HepG2 (cell line): Measurements from ENCODE around the gene ZNF771. TPM values are rescaled to one million over a fixed set of nuclear protein-coding genes. Genes with fewer than 3 reads are reported as not detected.

Experiments
- BHLHE40 ChIP-seq: IDR thresholded peaks from 2 replicates; pipeline ENCODE4 v1.6.1; 2011; ENCODE audit warnings: low read length, improper control_type of control experiment
- CHCHD3 ChIP-seq: sonication (generic); formaldehyde crosslinking; IDR thresholded peaks from 2 replicates; pipeline ENCODE4 v1.8.0; 2022; ENCODE audit warnings: mild to moderate bottlenecking, missing genetic modification reagents, moderate library complexity
- HMGXB4 ChIP-seq, 2 experiments: sonication (generic) in 1 of 2; formaldehyde crosslinking in 1 of 2; IDR thresholded peaks; 2 replicates each; pipeline versions ENCODE4 v1.4.0 to v1.6.1; 2018 to 2020; ENCODE audit warnings: missing genetic modification reagents in 2 of 2, borderline replicate concordance in 1 of 2, low read depth in 1 of 2, mild to moderate bottlenecking in 1 of 2, missing biosample characterization in 1 of 2
- MAX ChIP-seq: IDR thresholded peaks from 2 replicates; pipeline ENCODE4 v1.6.1; 2012; ENCODE audit warnings: inconsistent platforms
- MLXIP ChIP-seq: sonication (generic); formaldehyde crosslinking; IDR thresholded peaks from 2 replicates; pipeline ENCODE4 v1.9.0; 2021; ENCODE audit warnings: missing genetic modification reagents, borderline replicate concordance
- MXD4 ChIP-seq: IDR thresholded peaks from 2 replicates; pipeline ENCODE4 v1.6.1; 2016; ENCODE audit warnings: mild to moderate bottlenecking, missing biosample characterization, missing genetic modification reagents
- NCOA5 ChIP-seq: sonication (generic); formaldehyde crosslinking; IDR thresholded peaks from 2 replicates; pipeline ENCODE4 v1.4.0; 2020; ENCODE audit warnings: missing genetic modification reagents
- POLR2AphosphoS5 ChIP-seq: IDR thresholded peaks from 2 replicates; pipeline ENCODE4 v1.6.1; 2012; ENCODE audit warnings: low read depth, low read length
- POLR2G ChIP-seq: fragments of 200-400 bp; formaldehyde crosslinking; IDR thresholded peaks from 2 replicates; pipeline ENCODE4 v1.6.1; 2018; ENCODE audit warnings: mild to moderate bottlenecking, low read depth, low read length, moderate library complexity
- PRPF4 ChIP-seq: fragments of 200-400 bp; formaldehyde crosslinking; IDR thresholded peaks from 2 replicates; pipeline ENCODE4 v1.6.1; 2016; ENCODE audit warnings: low read length, low read depth; ENCODE audit not compliant: poor library complexity, severe bottlenecking
- SP4 ChIP-seq: sonication (generic); formaldehyde crosslinking; IDR thresholded peaks from 2 replicates; pipeline ENCODE4 v1.8.1; 2023; ENCODE audit warnings: mild to moderate bottlenecking, missing genetic modification reagents
- TEAD2 ChIP-seq: sonication (generic); formaldehyde crosslinking; IDR thresholded peaks from 2 replicates; pipeline ENCODE4 v1.9.0; 2021; ENCODE audit warnings: missing genetic modification reagents
- UBTF ChIP-seq: sonication (generic); formaldehyde crosslinking; IDR thresholded peaks from 2 replicates; pipeline ENCODE4 v1.4.0; 2020; ENCODE audit warnings: mild to moderate bottlenecking, missing genetic modification reagents
- ZC3H4 ChIP-seq: sonication (generic); formaldehyde crosslinking; IDR thresholded peaks from 2 replicates; pipeline ENCODE4 v1.4.0; 2020; ENCODE audit warnings: missing genetic modification reagents, borderline replicate concordance
- ZNF224 ChIP-seq: sonication (generic); formaldehyde crosslinking; IDR thresholded peaks from 2 replicates; pipeline ENCODE4 v1.5.0; 2020; ENCODE audit warnings: mild to moderate bottlenecking, missing genetic modification reagents
- ZNF276 ChIP-seq: sonication (generic); formaldehyde crosslinking; IDR thresholded peaks from 2 replicates; pipeline ENCODE4 v1.4.0; 2020; ENCODE audit warnings: mild to moderate bottlenecking, low read depth, missing genetic modification reagents
- ZNF496 ChIP-seq: sonication (generic); formaldehyde crosslinking; IDR thresholded peaks from 2 replicates; pipeline ENCODE4 v1.8.1; 2023; ENCODE audit warnings: mild to moderate bottlenecking, moderate library complexity, missing genetic modification reagents; ENCODE audit not compliant: insufficient replicate concordance
- ZNF720 ChIP-seq: sonication (generic); formaldehyde crosslinking; IDR thresholded peaks from 2 replicates; pipeline ENCODE4 v1.4.0; 2020; ENCODE audit warnings: missing genetic modification reagents
- ZNF746 ChIP-seq: sonication (generic); formaldehyde crosslinking; IDR thresholded peaks from 2 replicates; pipeline ENCODE4 v1.8.0; 2022; ENCODE audit warnings: mild to moderate bottlenecking, missing genetic modification reagents
- ZNF761 ChIP-seq: sonication (generic); formaldehyde crosslinking; conservative IDR thresholded peaks from 2 replicates; pipeline ENCODE4 v1.4.0; 2020; ENCODE audit warnings: mild to moderate bottlenecking, missing genetic modification reagents
- polyA plus RNA-seq, 8 experiments: library from polyadenylated mRNA; depleted of rRNA in 3 of 8; stranded (reverse) in 7 of 8; unstranded in 1 of 8; fragments of >200 nt; fragmentation: Illumina TruSeq in 4 of 8; extraction: Trizol in 4 of 8; gene quantifications; 2 replicates each; pipeline versions ENCODE4 v1.2.1 to v1.2.3, GENCODE V29; 2011 to 2016; ENCODE audit warnings: low read depth in 4 of 8, missing spikeins in 1 of 8, mixed read lengths in 1 of 8; ENCODE audit not compliant: insufficient read depth in 1 of 8
- total RNA-seq, 5 experiments: library from RNA; depleted of rRNA; stranded (reverse); fragments of >200 nt; fragmentation: Illumina TruSeq; extraction: Trizol; gene quantifications; 2 replicates each; pipeline ENCODE4 v1.2.3, GENCODE V29; 2016; ENCODE audit warnings: low read depth in 1 of 5

The ZNF771 gene
- total and polyA plus RNA-seq, 2 of the 13 experiments (the other 11 are each of a cell fraction or from before 2014, with no cell fraction given) = 5.0 to 11.8 TPM

- peak; percentile 71 to 93 for TF ChIP-seq HMGXB4 (CRISPR knock-in tag; IDR thresholded peaks at IDR 0.05; ENCODE audit: borderline replicate concordance in 1 of 2, low read depth in 1 of 2)
- TF ChIP-seq UBTF (CRISPR knock-in tag) = peak; percentile 94
- TF ChIP-seq NCOA5 (CRISPR knock-in tag) = no peak
- no peak for TF ChIP-seq ZNF720 (CRISPR knock-in tag)
- no peak for TF ChIP-seq ZC3H4 (CRISPR knock-in tag)
- peak; percentile 90 for TF ChIP-seq ZNF224 (CRISPR knock-in tag)
- peak; percentile 70 for TF ChIP-seq POLR2G
- peak; percentile 69 for TF ChIP-seq ZNF761 (CRISPR knock-in tag)
- no peak for TF ChIP-seq CHCHD3 (CRISPR knock-in tag)
- no peak for TF ChIP-seq PRPF4
- TF ChIP-seq MLXIP = peak; percentile 53; the same call in 1 of the 2 replicates
- peak; percentile 41; the same call in 1 of the 2 replicates for TF ChIP-seq POLR2AphosphoS5
- peak; percentile 89 for TF ChIP-seq MAX
- TF ChIP-seq ZNF276 = peak; percentile 91
- TF ChIP-seq SP4 (CRISPR knock-in tag) = peak; percentile 94
- TF ChIP-seq TEAD2 (CRISPR knock-in tag) = no peak
- TF ChIP-seq BHLHE40 = peak; percentile 66
- TF ChIP-seq ZNF496 (CRISPR knock-in tag) = no peak
- peak; percentile 76; the same call in 1 of the 2 replicates for TF ChIP-seq MXD4 (CRISPR knock-in tag)
- no peak; the same call in 1 of the 2 replicates for TF ChIP-seq ZNF746 (CRISPR knock-in tag)
Measured at GRCh38 chr16:30395155-30395991, 12.0 kb upstream of the ZNF771 start, which contains the start of gene ZNF48 (continued).
